Subcutaneous adipose tissue (tissue), 4 donors: ENCODE data around the gene SEC62. TPM values are rescaled to one million over a fixed set of nuclear protein-coding genes. Genes with fewer than 3 reads are reported as not detected.

ENCODE experiments used
- CTCF ChIP-seq: fragments of 450-650 bp; IDR thresholded peaks from one replicate; pipeline ENCODE4 v1.5.1; 2016; ENCODE audit warnings: low read depth, mild to moderate bottlenecking, control low read depth, antibody characterized with exemption, moderate library complexity
- total RNA-seq, 4 donors: library from RNA; depleted of rRNA; stranded (reverse); fragments of >200 nt; gene quantifications; one replicate each; pipeline ENCODE4 v1.1.0, GENCODE V29; 2016

Gene SEC62
- total RNA-seq, 4 donors from 2014 or later: 57.8 to 104 (median 86.1) TPM

- TF ChIP-seq CTCF: no peak
These were observed 55.7 kb downstream of the SEC62 start for GRCh38 chr3:170022336-170022735.

GRCh38 chr3:170023165-170023564 lies 56.6 kb downstream of the SEC62 start:
- no peak for TF ChIP-seq CTCF

- no peak for TF ChIP-seq CTCF
These were observed 58.0 kb downstream of the SEC62 start for GRCh38 chr3:170024581-170024980.

- TF ChIP-seq CTCF: no peak
These were observed 60.9 kb downstream of the SEC62 start for GRCh38 chr3:170027233-170028102.

- no peak for TF ChIP-seq CTCF
These were observed 66.9 kb downstream of the SEC62 start for GRCh38 chr3:170033489-170033888.

- TF ChIP-seq CTCF: no peak
These were observed 71.1 kb downstream of the SEC62 start, which contains the start of gene GPR160 for GRCh38 chr3:170037463-170038433. GPR160 (plus strand) TSS chr3:170037995; CDS start chr3:170083973, 45,978 bp downstream.
